ENCODE results near the gene PRKG1.

Gene PRKG1

DNA sequence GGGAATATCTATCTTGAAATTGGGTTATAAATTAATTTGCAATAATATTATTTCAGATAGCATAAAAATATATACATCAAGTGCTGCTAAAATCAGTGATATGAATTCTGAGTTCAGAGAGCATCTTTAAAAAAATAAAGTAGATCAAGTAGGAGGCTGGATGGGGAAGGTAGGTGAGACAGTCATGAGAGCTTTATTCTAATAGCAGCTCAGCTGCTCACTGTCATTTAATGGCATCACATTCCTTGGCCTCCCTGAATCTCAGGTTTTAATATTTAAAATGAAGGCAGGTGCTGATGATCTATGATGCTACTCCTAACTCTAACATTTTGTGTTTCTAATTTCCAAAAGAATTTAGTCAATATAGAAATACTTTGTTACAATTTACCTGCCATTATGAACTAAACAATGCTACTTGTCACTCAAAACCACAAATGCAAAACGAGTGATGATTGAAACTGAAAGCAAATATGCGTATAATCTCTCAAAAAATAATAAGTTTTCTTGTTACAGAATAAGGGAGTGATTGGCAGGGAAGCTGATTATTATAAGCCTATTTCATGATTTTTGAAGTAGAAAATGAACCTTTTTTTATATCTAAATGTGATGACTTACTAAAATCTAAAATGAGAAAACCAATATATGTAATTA is 772.7 kb downstream of the PRKG1 start:
- peak; percentile 8 for DNase-seq (ENCODE audit: low read depth)
- TF ChIP-seq, protein P1, sequence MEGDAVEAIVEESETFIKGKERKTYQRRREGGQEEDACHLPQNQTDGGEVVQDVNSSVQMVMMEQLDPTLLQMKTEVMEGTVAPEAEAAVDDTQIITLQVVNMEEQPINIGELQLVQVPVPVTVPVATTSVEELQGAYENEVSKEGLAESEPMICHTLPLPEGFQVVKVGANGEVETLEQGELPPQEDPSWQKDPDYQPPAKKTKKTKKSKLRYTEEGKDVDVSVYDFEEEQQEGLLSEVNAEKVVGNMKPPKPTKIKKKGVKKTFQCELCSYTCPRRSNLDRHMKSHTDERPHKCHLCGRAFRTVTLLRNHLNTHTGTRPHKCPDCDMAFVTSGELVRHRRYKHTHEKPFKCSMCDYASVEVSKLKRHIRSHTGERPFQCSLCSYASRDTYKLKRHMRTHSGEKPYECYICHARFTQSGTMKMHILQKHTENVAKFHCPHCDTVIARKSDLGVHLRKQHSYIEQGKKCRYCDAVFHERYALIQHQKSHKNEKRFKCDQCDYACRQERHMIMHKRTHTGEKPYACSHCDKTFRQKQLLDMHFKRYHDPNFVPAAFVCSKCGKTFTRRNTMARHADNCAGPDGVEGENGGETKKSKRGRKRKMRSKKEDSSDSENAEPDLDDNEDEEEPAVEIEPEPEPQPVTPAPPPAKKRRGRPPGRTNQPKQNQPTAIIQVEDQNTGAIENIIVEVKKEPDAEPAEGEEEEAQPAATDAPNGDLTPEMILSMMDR (IDR thresholded peaks at IDR 0.05; ENCODE audit: insufficient read depth, low read depth, low read length, missing control alignments), result no peak
- no peak overlapping the region for H3K4me3 ChIP-seq (ENCODE audit: low read depth, low read length)

DNA sequence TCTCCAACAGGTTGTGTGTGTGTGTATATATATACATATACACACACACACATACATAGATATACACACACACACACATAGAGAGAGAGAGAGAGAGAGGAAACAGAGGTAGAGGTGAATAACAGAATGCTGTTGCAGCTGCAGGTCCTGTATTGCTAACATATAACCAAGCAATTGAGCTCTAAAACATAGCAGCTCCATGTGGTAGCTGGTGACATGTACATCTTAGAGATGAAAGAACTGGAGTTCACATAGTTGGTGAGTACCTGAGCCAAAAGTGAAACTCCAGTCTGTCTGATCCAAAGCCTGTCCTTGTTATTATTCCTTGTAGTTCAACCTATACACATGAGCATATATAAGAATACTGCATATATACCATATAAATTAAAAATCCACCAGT is 778.0 kb downstream of the PRKG1 start:
- no peak overlapping the region for H3K4me3 ChIP-seq (ENCODE audit: low read depth, low read length)
- DNase-seq (ENCODE audit: low read depth), result no peak
- TF ChIP-seq, protein P1 (IDR thresholded peaks at IDR 0.05; ENCODE audit: insufficient read depth, low read depth, low read length, missing control alignments), result no peak

DNA sequence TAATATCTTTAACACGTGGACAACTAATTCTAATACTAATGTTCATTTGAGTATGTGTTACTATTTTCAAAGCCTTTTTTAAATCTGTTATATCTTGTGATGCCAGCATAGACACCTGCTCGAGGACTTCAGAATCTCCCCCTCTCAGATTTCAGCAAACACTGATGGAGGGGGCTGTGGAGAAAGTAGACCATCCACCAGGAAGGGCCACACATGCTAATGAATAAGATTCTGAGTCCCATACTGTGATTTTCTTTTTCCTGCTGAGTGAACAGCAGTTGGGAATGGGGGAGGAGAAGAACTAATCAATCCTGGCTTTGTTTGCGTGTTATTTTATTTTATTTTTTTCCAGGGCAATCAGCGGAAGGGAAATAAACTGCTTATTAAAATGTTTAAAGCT is 783.0 kb downstream of the PRKG1 start:
- no peak for DNase-seq (ENCODE audit: low read depth)
- no peak overlapping the region for H3K4me3 ChIP-seq (ENCODE audit: low read depth, low read length)
- TF ChIP-seq, protein P1 (IDR thresholded peaks at IDR 0.05; ENCODE audit: insufficient read depth, low read depth, low read length, missing control alignments), result no peak

DNA sequence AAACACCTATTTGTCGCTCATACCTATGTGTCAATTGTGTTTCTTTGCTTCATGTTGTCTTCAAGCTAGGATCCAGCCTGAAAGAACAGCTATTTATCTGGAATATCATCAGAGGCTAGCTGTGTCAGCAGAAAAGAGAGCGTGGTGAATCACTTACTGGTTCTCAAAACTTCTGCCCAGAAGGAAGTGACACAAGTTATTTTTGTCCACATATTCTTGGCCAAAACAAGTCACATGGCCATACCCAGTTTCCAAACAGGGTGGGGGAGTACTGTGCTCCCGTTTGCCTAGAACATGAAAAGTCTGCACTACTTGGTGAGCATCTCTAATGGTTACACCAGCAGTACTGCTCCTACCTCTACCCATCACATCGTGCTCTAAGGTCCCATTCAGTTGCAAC is 786.0 kb downstream of the PRKG1 start:
- no peak overlapping the region for H3K4me3 ChIP-seq (ENCODE audit: low read depth, low read length)
- DNase-seq (ENCODE audit: low read depth), result peak; percentile 34
- TF ChIP-seq, protein P1 (IDR thresholded peaks at IDR 0.05; ENCODE audit: insufficient read depth, low read depth, low read length, missing control alignments), result no peak

DNA sequence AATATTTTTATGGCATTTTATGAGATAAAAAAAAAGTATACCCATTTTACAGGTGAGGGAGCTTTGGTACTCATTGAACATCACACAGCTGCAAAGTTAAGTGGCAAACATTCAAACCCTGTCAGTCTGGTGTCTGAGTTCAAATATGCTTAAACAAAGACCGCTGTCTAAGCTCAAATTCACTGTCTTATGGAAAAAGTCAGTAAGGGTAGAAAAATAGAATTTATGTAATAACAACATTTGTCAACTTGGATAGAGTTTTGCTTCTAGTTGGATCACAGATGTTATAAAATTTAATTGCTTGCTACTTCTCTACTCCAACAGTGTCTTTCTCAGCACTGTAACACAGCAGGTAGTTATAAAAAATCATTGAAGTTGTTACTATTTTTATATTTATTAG is 786.8 kb downstream of the PRKG1 start:
- no peak overlapping the region for H3K4me3 ChIP-seq (ENCODE audit: low read depth, low read length)
- DNase-seq (ENCODE audit: low read depth), result no peak
- TF ChIP-seq, protein P1 (IDR thresholded peaks at IDR 0.05; ENCODE audit: insufficient read depth, low read depth, low read length, missing control alignments), result no peak

DNA sequence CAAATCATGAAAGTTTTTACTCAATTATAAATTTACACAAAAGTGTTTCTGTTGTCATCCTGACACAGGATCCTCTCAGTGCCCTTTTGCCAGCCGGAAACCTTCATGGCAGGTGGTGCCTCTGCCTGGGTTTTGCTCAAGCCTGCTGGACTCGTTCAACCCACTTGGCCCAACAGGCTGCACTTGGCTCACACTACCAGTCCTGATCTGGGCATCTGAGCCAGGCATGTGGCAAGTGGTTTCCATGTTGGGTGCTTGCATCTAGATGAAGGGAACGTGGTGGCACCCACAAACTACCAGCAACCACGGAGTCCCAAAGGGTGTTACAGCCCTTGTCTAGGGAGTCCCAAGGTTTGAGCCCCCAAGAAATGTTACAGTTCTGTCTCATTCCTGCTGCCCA is 787.4 kb downstream of the PRKG1 start:
- no peak for DNase-seq (ENCODE audit: low read depth)
- TF ChIP-seq, protein P1 (IDR thresholded peaks at IDR 0.05; ENCODE audit: insufficient read depth, low read depth, low read length, missing control alignments), result no peak
- no peak overlapping the region for H3K4me3 ChIP-seq (ENCODE audit: low read depth, low read length)

DNA sequence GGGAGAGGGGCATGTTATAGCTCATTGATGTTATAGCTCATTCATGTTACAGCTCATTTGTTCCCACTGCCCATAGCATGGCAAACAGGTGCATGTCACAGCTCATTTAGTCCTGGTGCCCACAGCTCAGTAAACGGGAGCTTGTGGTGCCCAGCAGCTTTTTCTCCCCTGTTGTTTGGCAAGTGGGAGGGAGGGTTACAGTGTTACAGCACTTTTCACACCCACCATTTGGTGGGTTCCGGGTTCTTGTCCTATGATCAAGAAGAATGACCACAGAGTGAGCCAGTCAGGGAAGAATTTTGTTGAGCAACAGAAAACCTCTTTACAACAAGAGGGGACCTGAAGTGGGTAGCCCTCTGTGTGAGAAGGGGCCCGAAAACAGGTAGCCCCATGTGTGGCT is 787.9 kb downstream of the PRKG1 start:
- TF ChIP-seq, protein P1 (IDR thresholded peaks at IDR 0.05; ENCODE audit: insufficient read depth, low read depth, low read length, missing control alignments), result no peak
- DNase-seq (ENCODE audit: low read depth), result no peak
- no peak overlapping the region for H3K4me3 ChIP-seq (ENCODE audit: low read depth, low read length)
